ENCODE data around the gene SLC6A4.
"Not testable (repeated sequence)": the region's sequence is repeated elsewhere in the genome, so short reads cannot be mapped to it uniquely, and the experiment has no call there.

Gene SLC6A4

GRCh38 chr17:30218799-30219198 lies 16.7 kb downstream of the SLC6A4 start:
- DNase-seq: peak; percentile 53

- peak; percentile 38 for DNase-seq
Measured at GRCh38 chr17:30217746-30218245, 17.7 kb downstream of the SLC6A4 start.

- no peak for DNase-seq
Measured at GRCh38 chr17:30217054-30217453, 18.4 kb downstream of the SLC6A4 start.

GRCh38 chr17:30212750-30213149 lies 22.7 kb downstream of the SLC6A4 start:
- peak; percentile 55 for DNase-seq

- DNase-seq: no peak
Measured at GRCh38 chr17:30211371-30211770, 24.1 kb downstream of the SLC6A4 start.

- no peak for DNase-seq
Measured at GRCh38 chr17:30210901-30211300, 24.6 kb downstream of the SLC6A4 start.

GRCh38 chr17:30210366-30210765 lies 25.1 kb downstream of the SLC6A4 start:
- DNase-seq: peak; percentile 47

GRCh38 chr17:30209930-30210329 lies 25.6 kb downstream of the SLC6A4 start:
- no peak for DNase-seq

GRCh38 chr17:30208214-30208613 lies 27.3 kb downstream of the SLC6A4 start:
- DNase-seq: no peak

- DNase-seq: peak; percentile 70
Measured at GRCh38 chr17:30207655-30208054, 27.8 kb downstream of the SLC6A4 start.

GRCh38 chr17:30203471-30203981 lies 32.0 kb downstream of the SLC6A4 start:
- DNase-seq: peak; percentile 77

GRCh38 chr17:30200656-30201055 lies 34.8 kb downstream of the SLC6A4 start:
- not testable (repeated sequence) for DNase-seq

GRCh38 chr17:30200106-30200505 lies 35.4 kb downstream of the SLC6A4 start:
- DNase-seq: no peak

GRCh38 chr17:30199600-30199999 lies 35.9 kb downstream of the SLC6A4 start:
- DNase-seq: no peak

GRCh38 chr17:30197416-30197815 lies 38.1 kb downstream of the SLC6A4 start:
- DNase-seq: no peak

- DNase-seq: no peak
Measured at GRCh38 chr17:30196504-30196903, 39.0 kb downstream of the SLC6A4 start.

- DNase-seq: no peak
Measured at GRCh38 chr17:30191072-30191471, 44.4 kb downstream of the SLC6A4 start.

GRCh38 chr17:30188211-30188939 lies 47.1 kb downstream of the SLC6A4 start:
- DNase-seq: no peak

GRCh38 chr17:30187573-30187972 lies 47.9 kb downstream of the SLC6A4 start:
- DNase-seq: no peak

GRCh38 chr17:30186761-30187160 lies 48.7 kb downstream of the SLC6A4 start:
- DNase-seq: no peak

GRCh38 chr17:30176855-30177254 lies 58.6 kb downstream of the SLC6A4 start:
- DNase-seq: no peak

- no peak for DNase-seq
Measured at GRCh38 chr17:30174556-30174955, 60.9 kb downstream of the SLC6A4 start.

- no peak for DNase-seq
Measured at GRCh38 chr17:30173649-30174048, 61.8 kb downstream of the SLC6A4 start.

GRCh38 chr17:30172560-30172959 lies 62.9 kb downstream of the SLC6A4 start:
- no peak for DNase-seq
